Measurements from ENCODE around the gene MMUT.
A peak's percentile ranks its signal among the peaks of the same experiment; 100 is the strongest.
"Not testable (repeated sequence)": the region's sequence is repeated elsewhere in the genome, so short reads cannot be mapped to it uniquely, and the experiment has no call there.

Gene MMUT

GRCh38 chr6:49416195-49416594 lies 46.9 kb downstream of the MMUT start:
- no peak for FAIRE-seq

- FAIRE-seq = no peak
These were observed 47.7 kb downstream of the MMUT start for GRCh38 chr6:49415358-49415757.

- no peak for FAIRE-seq
These were observed 52.5 kb downstream of the MMUT start for GRCh38 chr6:49410564-49410963.

- peak; percentile 58 for FAIRE-seq
These were observed 53.0 kb downstream of the MMUT start for GRCh38 chr6:49409951-49410542.

GRCh38 chr6:49406250-49406970 lies 56.6 kb downstream of the MMUT start:
- no peak for FAIRE-seq

GRCh38 chr6:49401063-49401462 lies 62.0 kb downstream of the MMUT start:
- FAIRE-seq = no peak

GRCh38 chr6:49386667-49387508 lies 76.2 kb downstream of the MMUT start:
- not testable (repeated sequence) for FAIRE-seq

GRCh38 chr6:49384904-49385303 lies 78.1 kb downstream of the MMUT start:
- FAIRE-seq = no peak

Measured in G401.6 (cell line).